Measurements from ENCODE around the gene TAF4B. TPM values are rescaled to one million over a fixed set of nuclear protein-coding genes. Genes with fewer than 3 reads are reported as not detected.

TAF4B gene
- total and polyA plus RNA-seq, 2 of the 8 experiments (the other 6 are each of a cell fraction or from before 2014, with no cell fraction given) = 9.3 to 19.8 TPM

DNA sequence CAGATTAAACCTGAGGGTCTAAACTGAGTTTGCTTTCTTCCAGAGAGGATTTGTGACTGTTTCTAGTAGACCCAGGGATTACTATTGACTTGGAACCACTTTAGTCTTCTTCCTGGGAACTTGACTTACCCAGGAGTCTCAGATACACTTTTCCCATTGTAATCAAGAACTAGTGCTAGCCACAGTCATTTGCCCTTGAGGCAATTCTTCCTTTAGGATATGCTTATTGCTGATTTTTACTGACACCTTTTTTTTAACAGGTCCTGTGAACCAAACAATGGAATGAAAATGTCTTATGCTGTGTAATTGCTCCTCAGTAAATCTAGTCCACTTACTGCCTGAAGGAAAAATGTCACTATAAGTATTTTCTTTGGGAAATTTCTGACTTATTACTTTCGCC, 78.3 kb downstream of the TAF4B start:
- CTCF ChIA-PET (ENCODE audit: partially characterized antibody) = no interaction called here
- no peak overlapping the region for H2AFZ ChIP-seq (ENCODE audit: low read length)

More for the DNA sequence above, 78.3 kb downstream of the TAF4B start:
- Histone ChIP-seq H3K4me1 (replicated peaks in 1 of 4; ENCODE audit: control insufficient read depth in 3 of 4, insufficient read depth in 4 of 4, low read length in 3 of 4) (no peaks in the 10 kb centered on the region), H3K4ac (replicated peaks; ENCODE audit: insufficient read length, low read depth, low read length) (no peak overlapping the region), H2BK5ac (ENCODE audit: low read depth, low read length) (no peak overlapping the region), H3K27ac (ENCODE audit: low read depth, low read length) (no peak overlapping the region), H2AK5ac (ENCODE audit: low read depth, low read length) (no peak overlapping the region), H3K79me2 (ENCODE audit: control insufficient read depth in 1 of 2, insufficient read depth in 2 of 2, low read length in 2 of 2) (peaks cover 0 to 3% of the 10 kb centered on the region in 2 experiments; a peak in 1 of 4 replicates), H3K9me3 (ENCODE audit: insufficient read depth in 2 of 2, low read depth in 1 of 2, low read length in 1 of 2) (no peaks in the 10 kb centered on the region), H3K79me1 (ENCODE audit: low read depth, low read length) (no peaks in the 10 kb centered on the region), H2BK20ac (ENCODE audit: low read length) (no peak overlapping the region), H3K14ac (ENCODE audit: insufficient read length) (no peak overlapping the region), H3K4me2 (ENCODE audit: insufficient read depth in 1 of 2, low read depth in 2 of 2, low read length in 2 of 2) (no peak overlapping the region), H2BK15ac (ENCODE audit: low read length) (no peak overlapping the region), H3K36me3 (ENCODE audit: control insufficient read depth in 2 of 4, insufficient read depth in 4 of 4, low read length in 3 of 4) (no peaks in the 10 kb centered on the region; a peak in 1 of 8 replicates), H4K5ac (ENCODE audit: insufficient read length, low read depth, low read length) (no peak overlapping the region), H4K20me1 (replicated peaks in 1 of 2; ENCODE audit: control insufficient read depth in 1 of 2, insufficient read depth in 2 of 2, low read length in 2 of 2) (no peaks in the 10 kb centered on the region), H3K23me2 (ENCODE audit: low read depth, low read length) (no peaks in the 10 kb centered on the region), H4K8ac (ENCODE audit: extremely low read depth, insufficient read depth, low read length) (no peak overlapping the region), H3K23ac (ENCODE audit: insufficient read length) (no peak overlapping the region), H2BK120ac (replicated peaks; ENCODE audit: low read depth, low read length) (no peak overlapping the region), H3K9ac (replicated peaks in 1 of 4; ENCODE audit: extremely low read depth in 1 of 4, low read depth in 3 of 4, low read length in 3 of 4) (no peak overlapping the region), H3K56ac (replicated peaks; ENCODE audit: insufficient read length, low read depth, low read length) (no peak overlapping the region), H2BK12ac (ENCODE audit: low read depth, low read length) (no peak overlapping the region), H3K18ac (ENCODE audit: extremely low read depth, low read length) (no peak overlapping the region), H3K4me3 (ENCODE audit: extremely low read depth in 1 of 4, insufficient read depth in 2 of 4, low read depth in 3 of 4, low read length in 4 of 4) (no peak overlapping the region), H4K91ac (replicated peaks; ENCODE audit: insufficient read length, low read length) (no peak overlapping the region), H3K27me3 (replicated peaks in 1 of 4; ENCODE audit: control insufficient read depth in 3 of 4, extremely low read depth in 1 of 4, insufficient read depth in 3 of 4, low read length in 3 of 4) (no peaks in the 10 kb centered on the region)
- WGBS, 2 experiments (ENCODE audit: extremely low coverage in 1 of 2, insufficient coverage in 1 of 2, insufficient read length in 1 of 2, insufficient replicate concordance in 2 of 2, low coverage in 1 of 2, low lambda C conversion rate in 2 of 2, missing lambda C conversion rate in 1 of 2) = 80% methylated on average over 1 of the region's 1 CpG; no CpG with 5 or more reads in 1 of the 2 experiments
- TF ChIP-seq EZH2 (IDR thresholded peaks at IDR 0.05; ENCODE audit: low read depth, low read length, severe bottlenecking) = no peak
- no peak for TF ChIP-seq ASH2L (IDR thresholded peaks at IDR 0.05; ENCODE audit: low read length)
- TF ChIP-seq JUND (IDR thresholded peaks at IDR 0.05; ENCODE audit: low read length) = no peak
- no peak for TF ChIP-seq CBX8 (IDR thresholded peaks at IDR 0.05; ENCODE audit: borderline replicate concordance, low read depth, low read length)
- TF ChIP-seq, protein P1, sequence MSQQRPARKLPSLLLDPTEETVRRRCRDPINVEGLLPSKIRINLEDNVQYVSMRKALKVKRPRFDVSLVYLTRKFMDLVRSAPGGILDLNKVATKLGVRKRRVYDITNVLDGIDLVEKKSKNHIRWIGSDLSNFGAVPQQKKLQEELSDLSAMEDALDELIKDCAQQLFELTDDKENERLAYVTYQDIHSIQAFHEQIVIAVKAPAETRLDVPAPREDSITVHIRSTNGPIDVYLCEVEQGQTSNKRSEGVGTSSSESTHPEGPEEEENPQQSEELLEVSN (IDR thresholded peaks at IDR 0.05) = no peak
- TF ChIP-seq, protein P2, sequence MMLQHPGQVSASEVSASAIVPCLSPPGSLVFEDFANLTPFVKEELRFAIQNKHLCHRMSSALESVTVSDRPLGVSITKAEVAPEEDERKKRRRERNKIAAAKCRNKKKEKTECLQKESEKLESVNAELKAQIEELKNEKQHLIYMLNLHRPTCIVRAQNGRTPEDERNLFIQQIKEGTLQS (IDR thresholded peaks at IDR 0.05; ENCODE audit: insufficient read depth, low read depth, low read length) = no peak
- DNase-seq (ENCODE audit: low read depth in 1 of 2, low spot score in 2 of 2) (no peak), FAIRE-seq (no peak)
- POLR2A ChIA-PET (ENCODE audit: partially characterized antibody) = no interaction called here
